CD4-positive, alpha-beta T cell treated with Interleukin-2 at 100 ng/mL for 4 hours (primary cell): Measurements from ENCODE around the gene MYO15B.
"Not testable (repeated sequence)": the region's sequence is repeated elsewhere in the genome, so short reads cannot be mapped to it uniquely, and the experiment has no call there.

Source experiments
- DNase-seq: peaks from one replicate; pipeline ENCODE4 v3.0.0-alpha.2; 2020; ENCODE audit warnings: low spot score

Gene MYO15B

GRCh38 chr17:75575728-75576127 is 11.9 kb upstream of the MYO15B start:
- no peak for DNase-seq

- DNase-seq, result no peak
Observed at GRCh38 chr17:75576661-75577060, 10.9 kb upstream of the MYO15B start.

- peak; percentile 45 for DNase-seq
Observed at GRCh38 chr17:75581121-75581725, 6.4 kb upstream of the MYO15B start.

- not testable (repeated sequence) for DNase-seq
Observed at GRCh38 chr17:75583197-75583596, 4.4 kb upstream of the MYO15B start.

- no peak for DNase-seq
Observed at GRCh38 chr17:75584849-75585175, 2.8 kb upstream of the MYO15B start.

- DNase-seq, result no peak
Observed at GRCh38 chr17:75588596-75589011, 1.0 kb downstream of the MYO15B start.

- peak; percentile 95 for DNase-seq
Observed at GRCh38 chr17:75589012-75589918, 1.7 kb downstream of the MYO15B start.

- no peak for DNase-seq
Observed at GRCh38 chr17:75589919-75590303, 2.3 kb downstream of the MYO15B start.

- DNase-seq, result no peak
Observed at GRCh38 chr17:75590314-75590761, 2.7 kb downstream of the MYO15B start.

- DNase-seq, result no peak
Observed at GRCh38 chr17:75590849-75591721, 3.5 kb downstream of the MYO15B start.

- no peak for DNase-seq
Observed at GRCh38 chr17:75591722-75592302, 4.2 kb downstream of the MYO15B start.

- no peak for DNase-seq
Observed at GRCh38 chr17:75592348-75593020, 4.9 kb downstream of the MYO15B start.

- DNase-seq, result not testable (repeated sequence)
Observed at GRCh38 chr17:75593430-75593829, 5.8 kb downstream of the MYO15B start.

GRCh38 chr17:75594499-75595283 is 7.1 kb downstream of the MYO15B start:
- no peak for DNase-seq

- no peak for DNase-seq
Observed at GRCh38 chr17:75595284-75595919, 7.8 kb downstream of the MYO15B start.

- no peak for DNase-seq
Observed at GRCh38 chr17:75595920-75596313, 8.3 kb downstream of the MYO15B start.

GRCh38 chr17:75596320-75597087 is 8.9 kb downstream of the MYO15B start:
- no peak for DNase-seq

- peak; percentile 63 for DNase-seq
Observed at GRCh38 chr17:75601057-75601987, 13.7 kb downstream of the MYO15B start.
